Stimulated activated CD8-positive, alpha-beta memory T cell treated with anti-CD3 and anti-CD28 coated beads, Interleukin-4, amount 100 ng/mL, for 1 hour (primary cell): ENCODE results near the gene CERT1.

Experiments used
- DNase-seq, 2 donors: peaks; one replicate each; pipeline ENCODE4 v3.0.0-alpha.2; 2020; ENCODE audit warnings: low read depth in 2 of 2, low spot score in 1 of 2

The CERT1 gene

GRCh38 chr5:75412111-75412990 is 99.1 kb downstream of the CERT1 start:
- DNase-seq, result no peak

GRCh38 chr5:75405296-75405695 is 106.1 kb downstream of the CERT1 start:
- no peak for DNase-seq

GRCh38 chr5:75395277-75395676 is 116.2 kb downstream of the CERT1 start:
- DNase-seq, result no peak

- DNase-seq, result no peak
These were observed 122.0 kb downstream of the CERT1 start for GRCh38 chr5:75389430-75389829.

- DNase-seq, result no peak
These were observed 123.6 kb downstream of the CERT1 start for GRCh38 chr5:75387806-75388205.

- no peak for DNase-seq
These were observed 127.2 kb downstream of the CERT1 start for GRCh38 chr5:75384218-75384617.

- DNase-seq, result no peak
These were observed 130.0 kb downstream of the CERT1 start for GRCh38 chr5:75381456-75381855.

- DNase-seq, result no peak
These were observed 131.3 kb downstream of the CERT1 start for GRCh38 chr5:75380099-75380498.

- no peak for DNase-seq
These were observed 136.0 kb downstream of the CERT1 start for GRCh38 chr5:75375414-75375813.

- no peak for DNase-seq
These were observed 137.0 kb downstream of the CERT1 start for GRCh38 chr5:75374394-75374814.

GRCh38 chr5:75373862-75374261 is 137.6 kb downstream of the CERT1 start:
- DNase-seq, result no peak

GRCh38 chr5:75368391-75368790 is 143.0 kb downstream of the CERT1 start:
- DNase-seq, result no peak

- no peak for DNase-seq
These were observed 144.0 kb downstream of the CERT1 start for GRCh38 chr5:75367401-75367800.

GRCh38 chr5:75366787-75367186 is 144.6 kb downstream of the CERT1 start:
- no peak for DNase-seq

GRCh38 chr5:75365740-75366139 is 145.7 kb downstream of the CERT1 start:
- no peak for DNase-seq

GRCh38 chr5:75364571-75365280 is 146.7 kb downstream of the CERT1 start:
- no peak for DNase-seq

- no peak for DNase-seq
These were observed 147.5 kb downstream of the CERT1 start for GRCh38 chr5:75363726-75364495.

- DNase-seq, result no peak
These were observed 148.3 kb downstream of the CERT1 start for GRCh38 chr5:75363111-75363510.

- DNase-seq, result no peak
These were observed 148.9 kb downstream of the CERT1 start for GRCh38 chr5:75362474-75362975.

GRCh38 chr5:75361310-75361709 is 150.1 kb downstream of the CERT1 start:
- no peak for DNase-seq

GRCh38 chr5:75358117-75358516 is 153.3 kb downstream of the CERT1 start:
- DNase-seq, result no peak
